GM21390 (cell line): Measurements from ENCODE around the gene TARS1.
A peak's percentile ranks its signal among the peaks of the same experiment; 100 is the strongest.

Experiments used
- ATAC-seq: cut with Tn5 transposase; IDR thresholded peaks from one replicate; pipeline ENCODE4 v1.9.1; 2021; ENCODE audit not compliant: unreplicated experiment

Gene TARS1

GRCh38 chr5:33440482-33441240, at the start of gene TARS1:
TARS1 (plus strand) TSS chr5:33440965; CDS start chr5:33441087, 122 bp downstream.
- peak; percentile 91 for ATAC-seq

GRCh38 chr5:33398501-33398900, 42.3 kb upstream of the TARS1 start:
- ATAC-seq: no peak

DNA sequence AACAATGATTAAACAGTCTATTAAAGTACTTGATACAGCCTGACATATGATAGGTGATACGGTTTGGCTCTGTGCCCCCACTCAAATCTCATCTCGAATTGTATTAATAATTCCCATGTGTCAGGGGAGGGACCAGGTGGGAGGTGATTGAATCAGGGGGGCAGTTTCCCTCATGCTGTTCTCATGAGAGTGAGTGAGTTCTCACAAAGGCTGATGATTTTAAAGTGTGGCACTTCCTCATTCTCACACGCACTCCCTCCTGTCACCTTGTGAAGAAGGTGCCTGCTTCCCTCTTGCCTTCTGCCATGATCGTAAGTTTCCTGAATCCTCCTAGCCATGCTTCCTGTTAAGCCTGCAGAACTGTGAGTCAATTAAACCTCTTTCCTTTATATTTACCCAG, 40.1 kb upstream of the TARS1 start:
- ATAC-seq: peak; percentile 57

- ATAC-seq: no peak
These were observed 39.0 kb upstream of the TARS1 start for GRCh38 chr5:33401482-33402390.

- no peak for ATAC-seq
These were observed 37.6 kb upstream of the TARS1 start for GRCh38 chr5:33403187-33403586.

GRCh38 chr5:33408816-33409215, 31.9 kb upstream of the TARS1 start:
- no peak for ATAC-seq

DNA sequence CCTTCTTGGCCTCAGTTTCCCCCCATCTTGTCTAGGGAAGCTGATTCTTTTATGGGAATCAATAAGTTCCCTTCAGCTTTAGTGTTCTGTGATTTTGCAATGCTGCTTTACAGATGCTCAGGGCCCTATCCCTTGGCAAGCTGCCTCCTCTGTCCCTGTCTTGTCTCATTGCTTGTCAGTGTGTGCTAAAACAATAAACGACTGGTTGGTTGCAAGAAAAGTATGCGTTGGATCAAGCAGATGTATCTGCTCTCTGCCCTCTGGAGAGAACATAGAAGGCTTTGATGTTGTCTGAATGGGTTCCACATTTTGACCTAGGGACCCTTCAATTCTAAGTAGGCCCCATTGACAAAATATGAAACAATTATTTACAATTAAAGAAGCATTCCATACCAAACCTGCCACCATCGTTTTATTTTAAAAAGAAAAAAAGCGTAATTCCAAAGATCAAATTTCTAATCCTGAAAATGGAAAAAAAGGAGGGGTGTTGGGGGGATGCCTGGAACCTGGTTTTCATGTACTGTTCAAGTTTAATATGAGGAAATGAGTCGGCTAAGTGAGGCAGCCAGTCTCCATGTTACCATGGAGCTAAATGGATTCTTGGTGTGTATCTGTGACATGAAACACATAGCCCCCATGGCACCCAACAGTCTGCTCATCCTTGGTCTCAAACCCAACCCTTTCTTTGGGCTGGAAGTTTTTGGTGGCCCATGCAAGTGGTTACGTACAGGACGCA, 31.2 kb upstream of the TARS1 start:
- ATAC-seq: no peak

DNA sequence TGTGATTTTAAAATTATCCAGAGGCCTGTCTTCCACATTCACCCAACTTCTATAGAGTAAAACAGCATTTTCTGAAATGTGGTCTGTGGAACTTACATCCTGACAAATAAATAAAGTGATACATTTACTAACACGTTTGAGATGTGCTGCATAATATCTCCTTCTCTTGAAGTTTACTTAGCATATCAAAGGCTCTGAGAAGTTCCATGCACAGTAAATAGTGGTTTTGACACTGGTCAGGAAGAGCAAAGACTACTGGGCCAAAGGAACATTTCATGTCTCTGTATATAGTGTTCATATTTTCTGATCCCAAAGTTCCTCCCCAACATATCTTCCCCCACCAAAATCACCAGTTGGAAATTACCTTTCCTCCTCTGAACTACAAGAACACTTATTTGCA, 30.5 kb upstream of the TARS1 start:
- no peak for ATAC-seq

DNA sequence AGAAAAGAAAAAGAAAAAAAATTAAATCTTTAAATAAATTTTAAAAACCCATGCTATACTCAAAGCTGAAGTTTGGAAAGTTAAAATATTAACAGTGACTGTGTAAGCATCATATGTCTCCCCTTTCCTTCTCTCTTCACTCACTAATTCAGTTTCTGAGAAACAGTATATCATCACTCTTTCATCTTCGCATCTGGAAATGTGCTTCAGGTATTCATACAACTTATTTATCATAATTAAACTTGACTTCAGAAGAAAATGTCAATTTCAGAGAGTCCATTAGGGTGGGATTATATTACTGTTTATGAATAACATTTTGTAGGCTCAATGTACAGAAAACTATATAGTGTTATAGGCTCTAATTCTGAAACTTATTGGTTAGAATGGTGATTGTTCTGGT, 29.3 kb upstream of the TARS1 start:
- no peak for ATAC-seq

- no peak for ATAC-seq
These were observed 24.9 kb upstream of the TARS1 start for GRCh38 chr5:33415811-33416354.

GRCh38 chr5:33417632-33418031, 23.1 kb upstream of the TARS1 start:
- no peak for ATAC-seq

DNA sequence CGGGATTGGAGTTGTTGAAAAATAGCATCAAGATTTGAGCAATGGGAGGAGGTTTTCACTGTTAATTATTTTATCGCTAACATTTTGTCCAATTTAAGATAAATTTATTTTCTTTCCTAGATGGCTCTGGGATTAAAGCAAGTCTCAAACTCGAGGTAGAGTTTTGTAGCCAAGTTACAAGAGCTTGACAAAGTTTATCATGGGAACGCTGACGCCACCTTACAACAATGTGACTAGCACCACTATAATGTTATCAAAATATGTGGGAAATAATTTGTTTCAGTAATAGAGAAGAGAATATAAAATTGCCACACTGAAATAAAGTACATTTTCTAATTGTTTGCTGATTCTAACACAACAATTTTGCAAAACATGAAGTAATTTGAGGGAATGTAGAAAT, 19.8 kb upstream of the TARS1 start:
- ATAC-seq: no peak

DNA sequence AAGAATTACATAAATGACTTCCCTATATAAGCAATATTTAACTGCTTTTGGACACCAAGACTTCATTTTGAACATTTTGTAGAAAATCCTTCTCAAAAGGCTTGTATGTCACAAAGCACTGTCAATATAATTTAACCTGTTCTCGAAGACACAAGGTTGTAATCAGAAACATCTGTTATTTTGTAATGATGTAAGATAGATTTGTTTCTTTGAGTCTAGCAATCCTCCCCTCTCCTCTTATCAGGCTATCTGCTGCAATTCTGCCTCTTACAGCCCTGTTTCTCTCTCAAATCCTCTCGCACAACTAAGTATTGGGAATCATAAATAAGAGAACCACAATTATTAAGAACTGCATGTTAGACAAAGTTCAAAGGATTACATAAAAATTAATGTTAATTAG, 18.6 kb upstream of the TARS1 start:
- ATAC-seq: no peak

GRCh38 chr5:33423018-33423630, 17.6 kb upstream of the TARS1 start:
- ATAC-seq: no peak

GRCh38 chr5:33425314-33425713, 15.5 kb upstream of the TARS1 start:
- ATAC-seq: no peak

DNA sequence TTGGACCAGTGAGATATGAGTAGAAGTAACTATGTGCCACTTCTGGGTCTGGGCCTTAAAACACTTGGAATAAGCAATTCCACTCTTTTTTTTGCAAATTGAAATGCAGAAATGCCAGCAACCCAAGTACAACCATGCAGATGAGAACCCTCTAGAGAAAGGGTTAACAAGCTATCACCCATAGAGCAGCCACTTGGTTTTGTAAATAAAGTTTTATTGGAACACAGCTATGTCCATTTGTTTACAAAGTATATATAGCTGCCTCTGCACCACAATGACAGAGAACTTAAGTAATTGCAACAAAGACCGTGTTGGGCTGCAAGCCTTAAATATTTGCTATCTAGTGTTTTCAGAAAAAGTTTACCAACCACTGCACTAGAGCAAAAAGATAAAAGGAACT, 9.8 kb upstream of the TARS1 start:
- ATAC-seq: no peak

DNA sequence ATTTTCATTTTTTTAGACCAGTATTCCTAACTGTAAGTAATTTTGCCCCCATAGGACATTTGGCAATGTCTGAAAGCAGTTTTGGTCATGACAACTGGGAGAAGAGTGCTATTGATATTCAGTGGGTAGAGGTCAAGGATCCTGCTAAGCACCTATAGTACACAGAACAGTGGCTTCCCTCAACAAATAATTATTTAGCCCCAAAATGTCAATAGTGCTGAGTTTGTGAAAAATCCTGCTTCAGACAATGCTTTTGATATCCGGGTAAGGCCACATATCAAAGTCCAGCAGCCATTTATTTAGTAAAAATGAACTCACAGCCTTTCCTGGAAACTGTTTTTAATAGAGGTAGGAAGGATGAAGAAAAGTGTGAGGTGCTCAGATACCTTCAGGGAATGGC, 8.1 kb upstream of the TARS1 start:
- no peak for ATAC-seq

DNA sequence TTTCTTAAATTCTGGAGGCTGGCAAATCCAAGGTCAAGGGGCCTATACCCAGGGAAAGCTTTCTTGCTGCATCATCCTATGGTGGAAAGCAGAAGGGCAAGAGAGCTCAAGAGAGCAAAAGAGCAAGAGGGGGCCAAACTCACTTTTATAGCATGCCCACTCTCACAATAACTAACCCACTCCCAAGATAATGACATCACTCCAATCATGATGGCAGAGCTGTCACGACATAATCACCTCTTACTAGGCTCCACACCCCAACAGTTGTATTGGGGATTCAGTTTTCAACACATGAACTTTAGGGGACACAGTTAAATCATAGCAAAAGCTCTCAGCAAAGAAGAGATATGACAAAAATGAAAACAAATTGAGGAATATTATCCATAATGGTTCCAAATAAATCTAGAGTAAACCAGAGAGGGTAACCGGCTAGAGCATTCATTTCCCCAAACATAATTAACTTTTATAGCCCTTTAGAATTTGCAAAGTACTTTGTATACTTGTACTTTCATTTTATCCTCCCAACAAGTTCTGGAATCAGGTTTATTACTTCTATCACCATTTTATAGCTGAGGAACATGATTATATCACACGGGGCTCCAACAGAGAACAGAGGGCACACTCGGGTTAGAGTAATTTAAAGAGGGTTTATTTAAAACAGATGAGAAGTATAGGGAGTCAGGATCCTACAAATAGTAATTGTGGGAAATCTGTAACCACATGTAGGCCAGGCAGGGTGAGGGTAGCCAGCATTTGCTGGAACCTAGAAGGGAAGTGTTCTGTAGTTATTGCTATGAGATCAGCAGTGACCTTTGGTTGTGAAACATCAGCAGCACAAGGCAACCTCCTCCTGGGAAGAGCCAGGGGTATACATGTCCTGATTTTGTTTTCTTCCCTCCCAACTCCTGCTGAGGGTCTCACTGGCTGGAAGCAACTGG, 7.2 kb upstream of the TARS1 start:
- ATAC-seq: no peak

DNA sequence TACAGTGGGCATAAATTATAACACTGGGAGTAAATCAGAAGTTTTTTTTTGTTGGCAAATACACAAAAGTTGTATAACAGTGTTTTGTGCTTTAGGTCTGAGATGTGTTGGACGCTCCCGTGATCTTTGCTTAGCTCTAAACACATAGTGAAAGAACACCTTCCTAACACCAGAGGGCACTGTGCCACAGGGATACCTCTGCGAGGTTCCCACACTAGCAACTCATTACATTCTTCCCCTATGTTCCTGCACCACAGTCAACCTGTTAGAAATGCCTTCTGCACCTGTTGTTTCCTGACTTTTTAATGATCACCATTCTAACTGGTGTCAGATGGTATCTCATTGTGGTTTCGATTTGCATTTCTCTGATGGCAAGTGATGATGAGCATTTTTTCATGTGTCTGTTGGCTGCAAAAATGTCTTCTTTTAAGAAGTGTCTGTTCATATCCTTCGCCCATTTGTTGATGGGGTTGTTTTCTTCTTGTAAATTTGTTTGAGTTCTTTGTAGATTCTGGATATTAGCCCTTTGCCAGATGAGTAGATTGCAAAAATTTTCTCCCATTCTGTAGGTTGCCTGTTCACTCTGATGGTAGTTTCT, 4.8 kb upstream of the TARS1 start:
- peak; percentile 41 for ATAC-seq
